HG02884 (cell line): ENCODE measurements around the gene HORMAD2.
A peak's percentile ranks its signal among the peaks of the same experiment; 100 is the strongest.
"Not testable (repeated sequence)": the region's sequence is repeated elsewhere in the genome, so short reads cannot be mapped to it uniquely, and the experiment has no call there.

Source experiments
- ATAC-seq: cut with Tn5 transposase; IDR thresholded peaks from one replicate; pipeline ENCODE4 v1.9.1; 2021; ENCODE audit warnings: mild to moderate bottlenecking, moderate library complexity; ENCODE audit not compliant: unreplicated experiment

HORMAD2 gene

GRCh38 chr22:30187094-30187493 is 106.8 kb downstream of the HORMAD2 start:
- no peak for ATAC-seq

DNA sequence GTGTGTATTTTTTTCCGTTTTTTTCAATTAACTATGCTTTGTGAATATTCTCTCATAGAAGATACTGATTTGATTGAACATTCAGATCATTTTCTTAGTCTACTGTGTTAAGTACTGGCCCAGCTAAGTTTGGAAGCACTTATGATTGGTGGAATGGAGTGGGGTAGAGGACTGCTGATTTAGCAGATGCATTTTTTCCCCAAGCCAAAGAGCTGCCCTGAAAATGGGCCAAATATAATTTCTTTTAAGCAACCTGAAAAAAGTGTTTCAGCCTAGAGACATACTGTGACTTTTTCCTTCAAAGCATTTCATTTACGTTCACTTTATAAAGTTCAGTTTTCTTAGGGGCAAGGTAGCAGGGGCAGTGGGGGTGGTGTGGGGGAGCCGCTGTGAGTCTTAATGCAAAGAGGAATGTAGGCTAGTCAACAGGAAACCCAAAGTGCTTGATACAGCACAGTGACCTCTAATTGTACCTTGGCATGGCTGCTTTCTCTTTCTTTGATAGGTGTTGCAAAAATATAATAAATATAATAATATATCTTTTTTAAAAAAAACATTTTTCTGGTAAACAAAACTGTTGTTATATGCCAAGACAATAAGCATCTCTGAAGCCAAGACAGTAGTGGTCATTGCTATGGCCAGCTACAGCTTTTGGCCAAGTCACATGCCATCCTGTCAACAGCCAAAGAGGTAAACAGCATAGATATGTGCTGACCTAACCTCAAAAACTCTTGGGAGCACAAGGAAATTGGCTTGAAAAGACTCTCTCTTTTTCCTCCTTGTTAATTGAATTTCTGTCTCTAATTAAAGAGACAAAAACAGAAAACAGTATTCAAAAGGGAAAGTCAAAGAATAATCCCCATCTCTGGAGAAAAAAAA is 107.5 kb downstream of the HORMAD2 start:
- no peak for ATAC-seq

DNA sequence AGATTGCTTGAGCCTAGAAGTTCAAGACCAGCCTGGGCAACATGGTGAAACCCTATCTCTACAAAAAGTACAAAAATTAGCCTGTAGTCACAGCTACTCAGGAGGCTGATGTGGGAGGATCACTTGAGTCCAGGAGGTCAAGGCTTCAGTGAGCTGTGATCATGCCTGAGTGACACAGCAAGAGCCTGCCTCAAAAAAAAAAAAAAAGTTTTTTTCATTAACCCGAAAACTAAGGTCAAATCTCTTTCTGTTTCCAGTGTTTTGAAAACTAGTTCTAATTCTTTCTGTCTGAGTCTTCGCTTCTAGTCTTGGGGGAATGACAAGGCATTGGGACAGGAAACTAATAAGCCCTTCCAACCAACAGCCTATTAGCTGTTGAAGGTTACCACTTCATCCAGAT is 108.6 kb downstream of the HORMAD2 start:
- ATAC-seq: no peak

DNA sequence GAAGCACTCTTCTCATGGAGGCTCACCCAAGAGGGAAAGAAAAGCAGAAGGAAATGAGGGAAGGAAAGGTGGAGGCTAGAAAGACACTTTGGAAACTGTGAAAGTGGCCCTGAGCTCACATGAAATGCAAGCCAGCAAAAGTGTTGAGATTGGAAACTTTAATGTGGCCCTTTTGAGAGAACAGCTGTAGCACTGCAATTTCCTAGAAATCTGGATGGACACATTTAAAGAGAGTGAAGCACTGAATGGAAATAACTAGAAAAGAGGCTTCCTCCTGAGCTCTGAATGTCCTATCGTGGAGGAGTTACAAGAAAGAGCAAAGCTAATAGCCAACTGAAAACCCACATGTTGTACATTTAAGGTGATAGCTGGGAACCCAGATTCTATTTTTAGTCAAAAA is 110.3 kb downstream of the HORMAD2 start:
- no peak for ATAC-seq

GRCh38 chr22:30191040-30191701 is 110.9 kb downstream of the HORMAD2 start:
- no peak for ATAC-seq

DNA sequence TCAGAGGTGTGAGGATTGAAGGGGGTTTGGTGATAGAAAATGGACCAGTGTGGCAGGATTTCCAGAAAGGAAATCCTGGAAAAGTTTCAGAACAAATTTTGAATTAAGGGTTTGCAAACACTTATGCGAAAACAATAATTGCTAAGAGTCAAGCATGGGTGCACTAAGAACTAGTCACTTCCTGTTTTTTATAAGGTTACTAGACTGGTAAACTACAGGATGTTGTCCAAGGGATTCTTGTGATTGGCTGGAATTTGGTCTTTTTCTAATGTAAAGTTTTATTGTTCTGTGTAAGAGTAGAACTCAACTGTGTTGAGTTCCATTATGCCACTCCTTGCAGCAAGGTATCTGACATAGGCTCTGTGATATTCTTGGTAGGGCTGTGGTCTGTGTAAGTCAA is 112.2 kb downstream of the HORMAD2 start:
- no peak for ATAC-seq

- no peak for ATAC-seq
Measured at GRCh38 chr22:30193031-30193775, 112.9 kb downstream of the HORMAD2 start.

DNA sequence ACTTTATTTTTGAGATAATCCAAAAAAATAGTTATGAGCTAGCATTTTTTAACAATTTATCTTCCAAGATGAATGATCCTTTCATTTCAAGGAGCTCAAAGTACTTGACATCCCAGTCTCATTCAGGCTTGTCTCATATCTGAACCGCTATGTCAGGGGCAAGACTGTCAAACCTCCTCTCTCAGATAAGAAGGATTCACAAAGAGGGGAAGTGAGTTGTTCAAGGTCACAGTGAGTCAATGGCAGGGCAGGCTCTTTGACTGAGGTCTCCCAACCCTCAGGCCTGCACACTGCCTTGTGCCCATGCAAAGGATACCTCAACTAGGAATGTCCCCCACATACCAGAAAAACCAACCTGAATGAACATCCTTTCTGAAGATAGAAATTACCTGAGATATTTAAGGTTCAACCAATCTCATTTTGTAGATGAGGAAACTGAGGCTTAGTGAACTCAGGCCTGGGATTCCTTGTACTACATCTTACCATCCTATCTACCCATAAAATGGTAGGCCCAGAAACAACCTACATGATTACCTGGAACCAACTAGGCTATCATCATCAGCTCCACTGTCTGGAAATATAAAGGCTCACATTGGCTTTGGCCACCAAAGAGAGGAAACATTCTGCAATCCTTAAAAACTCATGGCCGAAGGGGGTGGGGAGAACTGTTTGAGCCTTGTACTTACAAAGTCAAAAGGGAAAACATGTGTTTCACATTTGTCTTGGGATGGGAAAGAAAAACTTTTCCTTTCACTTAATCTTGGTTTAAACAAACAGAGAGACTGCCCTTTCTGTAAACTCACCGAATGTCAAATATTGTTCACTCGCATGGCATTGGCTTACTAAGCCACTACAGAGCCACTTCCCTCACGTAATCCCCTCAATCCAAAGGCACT is 115.2 kb downstream of the HORMAD2 start:
- ATAC-seq: no peak

GRCh38 chr22:30196141-30196879 is 116.0 kb downstream of the HORMAD2 start:
- peak; percentile 45 for ATAC-seq

- no peak for ATAC-seq
Measured at GRCh38 chr22:30196880-30197336, 116.6 kb downstream of the HORMAD2 start.

- ATAC-seq: no peak
Measured at GRCh38 chr22:30197389-30197788, 117.1 kb downstream of the HORMAD2 start.

- no peak for ATAC-seq
Measured at GRCh38 chr22:30198152-30198825, 118.0 kb downstream of the HORMAD2 start.

GRCh38 chr22:30198921-30199320 is 118.7 kb downstream of the HORMAD2 start:
- ATAC-seq: no peak

DNA sequence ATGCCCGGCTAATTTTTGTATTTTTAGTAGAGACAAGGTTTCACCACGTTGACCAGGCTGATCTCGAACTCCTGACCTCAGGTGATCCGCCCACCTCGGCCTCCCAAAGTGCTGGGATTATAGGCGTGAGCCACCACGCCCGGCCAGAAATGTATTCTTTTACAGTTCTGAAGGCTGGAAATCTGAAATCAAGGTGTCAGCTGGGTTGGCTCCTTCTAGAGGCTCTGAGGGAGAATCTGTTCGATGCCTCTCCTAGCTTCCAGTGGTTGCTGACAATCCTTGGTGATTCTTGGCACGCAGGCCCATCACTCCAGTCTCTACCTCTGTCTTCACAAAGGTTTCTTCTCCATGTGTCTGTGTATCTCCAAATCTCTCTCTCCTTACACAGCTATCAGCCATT is 120.6 kb downstream of the HORMAD2 start:
- not testable (repeated sequence) for ATAC-seq

GRCh38 chr22:30201945-30202344 is 121.7 kb downstream of the HORMAD2 start:
- ATAC-seq: no peak

- ATAC-seq: no peak
Measured at GRCh38 chr22:30202531-30203006, 122.3 kb downstream of the HORMAD2 start.

- no peak for ATAC-seq
Measured at GRCh38 chr22:30204015-30204741, 123.9 kb downstream of the HORMAD2 start.

GRCh38 chr22:30204742-30205111 is 124.5 kb downstream of the HORMAD2 start:
- no peak for ATAC-seq
